GM12878 (cell line): ENCODE measurements around the gene EEF1A1.

Source experiments
- EZH2 ChIP-seq: IDR thresholded peaks from 2 replicates; pipeline ENCODE4 v1.6.1; 2012; ENCODE audit warnings: low read depth, mild to moderate bottlenecking, control low read depth, inconsistent platforms, low read length, borderline replicate concordance; ENCODE audit not compliant: control insufficient read depth
- HCFC1 ChIP-seq: fragments of 150-350 bp; IDR thresholded peaks from 2 replicates; pipeline ENCODE4 v1.6.1; 2014; ENCODE audit warnings: low read length
- HDAC2 ChIP-seq: fragments of 200-600 bp; sonication (generic); IDR thresholded peaks from 2 replicates; pipeline ENCODE4 v1.6.1; 2017
- MYC ChIP-seq: IDR thresholded peaks from 2 replicates; pipeline ENCODE4 v1.6.1; 2011; ENCODE audit warnings: mild to moderate bottlenecking, low read length, moderate library complexity, inconsistent platforms; ENCODE audit not compliant: insufficient read depth, insufficient replicate concordance, insufficient read length, severe bottlenecking
- NRF1 ChIP-seq: conservative IDR thresholded peaks from 2 replicates; pipeline ENCODE4 v1.6.1; 2011; ENCODE audit warnings: mild to moderate bottlenecking, low read depth, low read length, improper control_type of control experiment
- POLR2AphosphoS5 ChIP-seq: IDR thresholded peaks from 2 replicates; pipeline ENCODE4 v1.6.1; 2011; ENCODE audit warnings: mild to moderate bottlenecking, low read length, inconsistent platforms
- RAD21 ChIP-seq: IDR thresholded peaks from 2 replicates; pipeline ENCODE4 v1.6.1; 2011; ENCODE audit warnings: mild to moderate bottlenecking, low read depth, low read length, moderate library complexity; ENCODE audit not compliant: insufficient read depth
- SREBF2 ChIP-seq: IDR thresholded peaks from 2 replicates; pipeline ENCODE4 v1.6.1; 2012; ENCODE audit warnings: mild to moderate bottlenecking, low read length
- YY1 ChIP-seq: IDR thresholded peaks from 2 replicates; pipeline ENCODE4 v1.6.1; 2011; ENCODE audit warnings: low read depth, mild to moderate bottlenecking, low read length
- ZBED1 ChIP-seq: IDR thresholded peaks from 2 replicates; pipeline ENCODE4 v1.6.1; 2016; ENCODE audit warnings: borderline replicate concordance
- ZNF274 ChIP-seq: IDR thresholded peaks from one replicate; pipeline ENCODE4 v1.8.0; 2011; ENCODE audit not compliant: insufficient read length, insufficient read depth
- TF ChIP-seq, protein P1 (sequence below), 3 experiments: IDR thresholded peaks in 2 of 3; conservative IDR thresholded peaks in 1 of 3; 2 replicates each; pipeline ENCODE4 v1.5.1; 2011; ENCODE audit warnings: low read depth in 3 of 3, low read length in 3 of 3, mild to moderate bottlenecking in 3 of 3, control low read depth in 2 of 3, moderate library complexity in 2 of 3, inconsistent platforms in 1 of 3, mixed read lengths in 1 of 3; ENCODE audit not compliant: control insufficient read depth in 2 of 3, insufficient read depth in 1 of 3; ENCODE audit errors: extremely low read depth in 1 of 3

DNA sequence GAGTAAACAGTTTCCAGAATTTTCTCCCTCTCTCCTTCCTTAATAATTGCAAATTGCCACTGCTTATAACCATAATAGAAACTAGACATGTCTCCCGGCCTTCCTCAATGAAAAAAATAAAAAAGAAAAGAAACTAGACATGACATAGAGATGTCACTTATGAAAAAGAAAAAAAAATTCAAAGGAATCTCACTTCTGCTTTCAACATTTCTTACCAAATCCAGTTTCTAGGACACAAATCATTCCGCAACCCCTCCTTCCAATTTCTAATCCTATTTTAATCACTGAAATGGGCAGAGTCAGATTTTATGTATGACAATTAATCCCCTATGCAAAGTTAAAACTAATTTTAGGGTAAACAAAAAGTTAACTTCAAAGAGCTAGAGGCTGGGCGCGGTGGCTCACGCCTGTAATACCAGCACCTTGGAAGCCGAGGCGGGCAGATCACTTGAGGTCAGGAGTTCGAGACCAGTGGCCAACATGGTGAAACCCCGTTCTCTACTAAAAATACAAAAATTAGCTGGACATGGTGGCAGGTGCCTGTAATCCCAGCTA is 40.1 kb upstream of the EEF1A1 start:
- 0 out of 2 replicates have a peak, but pooled peaks have one; percentile 15 for TF ChIP-seq YY1
- no peak for TF ChIP-seq SREBF2
- no peak for TF ChIP-seq ZNF274
- no peak for TF ChIP-seq HDAC2
- TF ChIP-seq ZBED1 = no peak; the same call in 1 of the 2 replicates
- TF ChIP-seq RAD21 = no peak
- TF ChIP-seq NRF1 = no peak
- TF ChIP-seq POLR2AphosphoS5 = no peak
- no peak for TF ChIP-seq EZH2
- TF ChIP-seq HCFC1 = no peak
- TF ChIP-seq MYC = no peak
- TF ChIP-seq, protein P1, sequence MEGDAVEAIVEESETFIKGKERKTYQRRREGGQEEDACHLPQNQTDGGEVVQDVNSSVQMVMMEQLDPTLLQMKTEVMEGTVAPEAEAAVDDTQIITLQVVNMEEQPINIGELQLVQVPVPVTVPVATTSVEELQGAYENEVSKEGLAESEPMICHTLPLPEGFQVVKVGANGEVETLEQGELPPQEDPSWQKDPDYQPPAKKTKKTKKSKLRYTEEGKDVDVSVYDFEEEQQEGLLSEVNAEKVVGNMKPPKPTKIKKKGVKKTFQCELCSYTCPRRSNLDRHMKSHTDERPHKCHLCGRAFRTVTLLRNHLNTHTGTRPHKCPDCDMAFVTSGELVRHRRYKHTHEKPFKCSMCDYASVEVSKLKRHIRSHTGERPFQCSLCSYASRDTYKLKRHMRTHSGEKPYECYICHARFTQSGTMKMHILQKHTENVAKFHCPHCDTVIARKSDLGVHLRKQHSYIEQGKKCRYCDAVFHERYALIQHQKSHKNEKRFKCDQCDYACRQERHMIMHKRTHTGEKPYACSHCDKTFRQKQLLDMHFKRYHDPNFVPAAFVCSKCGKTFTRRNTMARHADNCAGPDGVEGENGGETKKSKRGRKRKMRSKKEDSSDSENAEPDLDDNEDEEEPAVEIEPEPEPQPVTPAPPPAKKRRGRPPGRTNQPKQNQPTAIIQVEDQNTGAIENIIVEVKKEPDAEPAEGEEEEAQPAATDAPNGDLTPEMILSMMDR (IDR thresholded peaks at IDR 0.05 in 2 of 3, conservative IDR thresholded peaks at IDR 0.05 in 1 of 3; ENCODE audit: control insufficient read depth in 2 of 3, extremely low read depth in 1 of 3, insufficient read depth in 1 of 3, low read depth in 3 of 3, low read length in 3 of 3) = no peak
